Transverse colon (tissue), 4 donors: Measurements from ENCODE around the gene N4BP2. TPM values are rescaled to one million over a fixed set of nuclear protein-coding genes. Genes with fewer than 3 reads are reported as not detected.
"Not testable (repeated sequence)": the region's sequence is repeated elsewhere in the genome, so short reads cannot be mapped to it uniquely, and the experiment has no call there.

Experiments
- DNase-seq: peaks from one replicate; pipeline ENCODE4 v3.0.0-alpha.2; 2019
- H3K27ac ChIP-seq, 4 donors: fragments of 200-600 bp; sonication (generic); 2 replicates each; pipeline ENCODE4 v1.5.1; 2016 to 2018; ENCODE audit warnings: inconsistent platforms in 4 of 4
- H3K27me3 ChIP-seq: fragments of 200-600 bp; sonication (generic); 2 replicates; pipeline ENCODE4 v1.5.1; 2017; ENCODE audit warnings: inconsistent platforms
- H3K36me3 ChIP-seq, 4 donors: fragments of 200-600 bp; sonication (generic); 2 replicates each; pipeline ENCODE4 v1.5.1; 2017 to 2019; ENCODE audit warnings: inconsistent platforms in 4 of 4
- H3K4me1 ChIP-seq, 4 donors: fragments of 200-600 bp; sonication (generic); 2 replicates each; pipeline ENCODE4 v1.5.1; 2017 to 2020; ENCODE audit warnings: inconsistent platforms in 4 of 4
- H3K4me3 ChIP-seq, 4 donors: fragments of 200-600 bp; sonication (generic); 1 replicate in 1 of 4; 2 replicates in 3 of 4; pipeline versions ENCODE4 v1.5.1 to v1.6.1; 2017 to 2019; ENCODE audit warnings: inconsistent platforms in 4 of 4
- H3K9me3 ChIP-seq, 2 donors: fragments of 200-600 bp; sonication (generic); 2 replicates each; pipeline ENCODE4 v1.5.1; 2017 to 2019; ENCODE audit warnings: inconsistent platforms in 2 of 2
- EP300 ChIP-seq: sonication (generic); formaldehyde crosslinking; IDR thresholded peaks from one replicate; pipeline ENCODE4 v1.6.1; 2017; ENCODE audit warnings: antibody characterized with exemption, low read depth
- POLR2A ChIP-seq: fragments of 450-650 bp; IDR thresholded peaks from one replicate; pipeline ENCODE4 v1.6.1; 2016; ENCODE audit warnings: antibody characterized with exemption, mild to moderate bottlenecking, moderate library complexity
- POLR2AphosphoS5 ChIP-seq, 3 donors: sonication (generic); formaldehyde crosslinking; IDR thresholded peaks; one replicate each; pipeline ENCODE4 v1.6.1; 2016; ENCODE audit warnings: antibody characterized with exemption in 3 of 3
- WGBS, 2 donors: methylation state at CpG; one replicate each; pipeline ENCODE4 v1.1.5; 2018; ENCODE audit warnings: low coverage in 1 of 2; 5-methylcytosine and 5-hydroxymethylcytosine counted together
- in situ Hi-C, 4 donors: fragments of 200-750 bp; cut with MboI; loops; one replicate each; pipeline versions ENCODE4 v1.15.0 to v1.15.1; 2017; ENCODE audit warnings: low sequenced_read_pairs in 3 of 4, low pct_ligation_motif_present in 1 of 4, low pct_unique_long_range_greater_than_20kb in 1 of 4
- intact Hi-C: fragments of 100-400 bp; cut with DNase I; formaldehyde crosslinking; loops from one replicate; pipeline ENCODE4 v1.15.1; 2023; ENCODE audit warnings: low total_unique reads
- total RNA-seq, 4 donors: library from RNA; depleted of rRNA; stranded (reverse); fragments of >200 nt; gene quantifications; one replicate each; pipeline ENCODE4 v1.1.0, GENCODE V29; 2016
- TF ChIP-seq, protein P1 (sequence below), 5 experiments: fragments of 200-600 bp in 3 of 5; fragments of 450-650 bp in 2 of 5; sonication (generic) in 3 of 5; IDR thresholded peaks; 1 replicate in 2 of 5; 2 replicates in 3 of 5; pipeline ENCODE4 v1.5.1; 2016 to 2017; ENCODE audit warnings: antibody characterized with exemption in 5 of 5, inconsistent platforms in 3 of 5, mild to moderate bottlenecking in 2 of 5, moderate library complexity in 1 of 5

N4BP2 gene
- 10 to 100 TPM in 3 of 4 donors, 1 to 10 TPM in 1; 7.9 to 19.5 (median 12.5) TPM for total RNA-seq

- peaks cover 15 to 33% (median 22%) of the 10 kb centered on the region in 4 donors for H3K4me1 ChIP-seq
- H3K9me3 ChIP-seq = no peaks in the 10 kb centered on the region
- no peaks in the 10 kb centered on the region for H3K36me3 ChIP-seq
- intact Hi-C loops (loop anchor here (5.0 kb wide), 1 partner anchor 80 kb away; the partner anchor contains the start of gene PDS5A), in situ Hi-C loops (loop anchor here in 2 of 4 donors (10.0 to 25.0 kb wide), 2 partner anchors 255 to 258 kb away; no protein-coding TSS in a partner anchor)
- peak within 1 kb of the TSS; percentile 85 to 96 (median 90) for H3K4me3 ChIP-seq
- no peaks in the 10 kb centered on the region for H3K27me3 ChIP-seq
- TF ChIP-seq POLR2AphosphoS5 (IDR thresholded peaks at IDR 0.05) (peak; percentile 32 to 87 (median 76)), POLR2A (peak; percentile 86), EP300 (no peak)
- TF ChIP-seq, protein P1, sequence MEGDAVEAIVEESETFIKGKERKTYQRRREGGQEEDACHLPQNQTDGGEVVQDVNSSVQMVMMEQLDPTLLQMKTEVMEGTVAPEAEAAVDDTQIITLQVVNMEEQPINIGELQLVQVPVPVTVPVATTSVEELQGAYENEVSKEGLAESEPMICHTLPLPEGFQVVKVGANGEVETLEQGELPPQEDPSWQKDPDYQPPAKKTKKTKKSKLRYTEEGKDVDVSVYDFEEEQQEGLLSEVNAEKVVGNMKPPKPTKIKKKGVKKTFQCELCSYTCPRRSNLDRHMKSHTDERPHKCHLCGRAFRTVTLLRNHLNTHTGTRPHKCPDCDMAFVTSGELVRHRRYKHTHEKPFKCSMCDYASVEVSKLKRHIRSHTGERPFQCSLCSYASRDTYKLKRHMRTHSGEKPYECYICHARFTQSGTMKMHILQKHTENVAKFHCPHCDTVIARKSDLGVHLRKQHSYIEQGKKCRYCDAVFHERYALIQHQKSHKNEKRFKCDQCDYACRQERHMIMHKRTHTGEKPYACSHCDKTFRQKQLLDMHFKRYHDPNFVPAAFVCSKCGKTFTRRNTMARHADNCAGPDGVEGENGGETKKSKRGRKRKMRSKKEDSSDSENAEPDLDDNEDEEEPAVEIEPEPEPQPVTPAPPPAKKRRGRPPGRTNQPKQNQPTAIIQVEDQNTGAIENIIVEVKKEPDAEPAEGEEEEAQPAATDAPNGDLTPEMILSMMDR (IDR thresholded peaks at IDR 0.05) = peak in 4 of 5 experiments; percentile 58 to 82 (median 67)
- 0% methylated on average over 3 to 61 of the region's 99 CpGs for WGBS, 2 donors
- peak within 1 kb of the TSS; percentile 99 to 100 (median 100) for H3K27ac ChIP-seq
- DNase-seq = peak; percentile 82
Measured at GRCh38 chr4:40056716-40057585, at the start of gene N4BP2. Gene N4BP2, plus strand, starts transcription at chr4:40056850. Its CDS starts 40,491 bp downstream, at chr4:40097341.

DNA sequence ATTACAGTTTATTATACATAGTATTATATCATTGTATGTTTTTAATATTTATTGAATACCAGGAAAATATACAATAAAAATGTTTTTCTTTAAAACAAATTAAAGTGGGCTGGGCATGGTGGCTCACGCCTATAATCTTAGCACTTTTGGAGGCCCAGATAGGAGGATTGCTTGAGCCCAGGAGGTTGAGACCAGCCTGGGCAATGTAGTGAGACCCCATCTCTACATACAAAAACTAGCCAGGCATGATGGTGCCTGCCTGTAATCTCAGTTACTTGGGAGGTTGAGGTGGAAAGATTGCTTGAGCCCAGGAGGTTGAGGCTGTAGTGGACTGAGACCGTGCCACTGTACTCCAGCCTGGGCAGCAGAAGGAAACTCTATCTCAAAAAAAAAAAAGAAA lies 40.6 kb upstream of the N4BP2 start:
- Histone ChIP-seq H3K4me3 (no peak overlapping the region), H3K4me1 (no peaks in the 10 kb centered on the region), H3K36me3 (no peaks in the 10 kb centered on the region), H3K27ac (no peak overlapping the region), H3K9me3 (no peaks in the 10 kb centered on the region), H3K27me3 (no peaks in the 10 kb centered on the region)
- TF ChIP-seq POLR2AphosphoS5 (IDR thresholded peaks at IDR 0.05) (no peak), POLR2A (no peak), EP300 (no peak)
- TF ChIP-seq, protein P1 (IDR thresholded peaks at IDR 0.05) = no peak
- in situ Hi-C loops = no loop called here
- DNase-seq = no peak
- 92 to 95% methylated on average over 2 of the region's 2 CpGs for WGBS, 2 donors
- intact Hi-C loops = no loop called here

- H3K27ac ChIP-seq = no peak overlapping the region
- no peaks in the 10 kb centered on the region for H3K36me3 ChIP-seq
- H3K4me3 ChIP-seq = no peak overlapping the region
- no peak for DNase-seq
- H3K4me1 ChIP-seq = no peaks in the 10 kb centered on the region
- H3K9me3 ChIP-seq = no peaks in the 10 kb centered on the region
- intact Hi-C loops (no loop called here), in situ Hi-C loops (no loop called here)
- WGBS, 2 donors = 82 to 90% methylated on average over 5 to 15 of the region's 15 CpGs
- no peaks in the 10 kb centered on the region for H3K27me3 ChIP-seq
- TF ChIP-seq EP300 = no peak
- TF ChIP-seq POLR2AphosphoS5 (IDR thresholded peaks at IDR 0.05) = no peak
- no peak for TF ChIP-seq POLR2A
- TF ChIP-seq, protein P1 (IDR thresholded peaks at IDR 0.05) = no peak
Measured at GRCh38 chr4:40020221-40020620, 36.4 kb upstream of the N4BP2 start.

- H3K4me1 ChIP-seq, H3K9me3 ChIP-seq, H3K27ac ChIP-seq, H3K4me3 ChIP-seq, H3K27me3 ChIP-seq, H3K36me3 ChIP-seq, DNase-seq, in situ Hi-C loops, intact Hi-C loops: not testable (repeated sequence)
- 76% methylated on average over 7 of the region's 7 CpGs; no CpG with 5 or more reads in 1 of the 2 donors for WGBS, 2 donors
Measured at GRCh38 chr4:40021116-40021515, 35.5 kb upstream of the N4BP2 start.

GRCh38 chr4:40024049-40024448 lies 32.6 kb upstream of the N4BP2 start:
- H3K36me3 ChIP-seq, H3K27me3 ChIP-seq, H3K9me3 ChIP-seq, H3K27ac ChIP-seq, H3K4me3 ChIP-seq, H3K4me1 ChIP-seq, DNase-seq, in situ Hi-C loops, intact Hi-C loops: not testable (repeated sequence)
- 80% methylated on average over 1 of the region's 7 CpGs; no CpG with 5 or more reads in 1 of the 2 donors for WGBS, 2 donors
